ENCODE data around the gene MEF2C. TPM values are rescaled to one million over a fixed set of nuclear protein-coding genes. Genes with fewer than 3 reads are reported as not detected.

Gene MEF2C
- total RNA-seq: 10 to 100 TPM; 36.1 to 57.5 TPM

GRCh38 chr5:88883059-88883835 lies at the start of gene MEF2C:
TSS of gene MEF2C (minus strand) at chr5:88883184. CDS start at chr5:88823788, 59,396 bp downstream.
- peak within 1 kb of the TSS; percentile 93 to 94 for H3K27ac ChIP-seq
- peak within 1 kb of the TSS; percentile 60 to 62 for H3K4me3 ChIP-seq
- peaks cover 0 to 24% of the 10 kb centered on the region in 2 donors for H3K4me1 ChIP-seq
- no peaks in the 10 kb centered on the region for H3K36me3 ChIP-seq
- DNase-seq (ENCODE audit: low spot score): peak; percentile 86
- no peaks in the 10 kb centered on the region for H3K9me3 ChIP-seq
- H3K27me3 ChIP-seq: no peaks in the 10 kb centered on the region
- no peak for TF ChIP-seq CTCF (IDR thresholded peaks at IDR 0.05)

- no peaks in the 10 kb centered on the region for H3K9me3 ChIP-seq
- TF ChIP-seq CTCF (IDR thresholded peaks at IDR 0.05): no peak
- H3K36me3 ChIP-seq: no peaks in the 10 kb centered on the region
- no peaks in the 10 kb centered on the region for H3K27me3 ChIP-seq
- no peaks in the 10 kb centered on the region for H3K4me1 ChIP-seq
- H3K27ac ChIP-seq: no peak overlapping the region
- no peak for DNase-seq (ENCODE audit: low spot score)
- H3K4me3 ChIP-seq: no peak overlapping the region
Measured at GRCh38 chr5:88932541-88932940, 49.6 kb upstream of the MEF2C start.

GRCh38 chr5:88930335-88930734 lies 47.4 kb upstream of the MEF2C start:
- DNase-seq (ENCODE audit: low spot score): no peak
- no peaks in the 10 kb centered on the region for H3K4me1 ChIP-seq
- H3K36me3 ChIP-seq: no peaks in the 10 kb centered on the region
- no peaks in the 10 kb centered on the region for H3K9me3 ChIP-seq
- no peak for TF ChIP-seq CTCF (IDR thresholded peaks at IDR 0.05)
- H3K27me3 ChIP-seq: no peaks in the 10 kb centered on the region
- no peak overlapping the region for H3K27ac ChIP-seq
- H3K4me3 ChIP-seq: no peak overlapping the region

GRCh38 chr5:88929385-88929784 lies 46.4 kb upstream of the MEF2C start:
- H3K27ac ChIP-seq: peak overlapping the region in 1 of 2 donors; percentile 56
- no peak overlapping the region for H3K4me3 ChIP-seq
- H3K9me3 ChIP-seq: no peaks in the 10 kb centered on the region
- no peak for TF ChIP-seq CTCF (IDR thresholded peaks at IDR 0.05)
- H3K27me3 ChIP-seq: no peaks in the 10 kb centered on the region
- H3K4me1 ChIP-seq: no peaks in the 10 kb centered on the region
- DNase-seq (ENCODE audit: low spot score): no peak
- no peaks in the 10 kb centered on the region for H3K36me3 ChIP-seq

- no peaks in the 10 kb centered on the region for H3K36me3 ChIP-seq
- no peaks in the 10 kb centered on the region for H3K4me1 ChIP-seq
- TF ChIP-seq CTCF (IDR thresholded peaks at IDR 0.05): no peak
- no peaks in the 10 kb centered on the region for H3K27me3 ChIP-seq
- H3K9me3 ChIP-seq: no peaks in the 10 kb centered on the region
- H3K4me3 ChIP-seq: no peak overlapping the region
- no peak for DNase-seq (ENCODE audit: low spot score)
- no peak overlapping the region for H3K27ac ChIP-seq
Measured at GRCh38 chr5:88926774-88927173, 43.8 kb upstream of the MEF2C start.

Measured in right atrium auricular region (tissue), 2 donors.